ENCODE data around the gene MADCAM1. TPM values are rescaled to one million over a fixed set of nuclear protein-coding genes. Genes with fewer than 3 reads are reported as not detected.

MADCAM1 gene
- total RNA-seq, 2 donors from 2014 or later, result 4.5 to 7.3 TPM

DNA sequence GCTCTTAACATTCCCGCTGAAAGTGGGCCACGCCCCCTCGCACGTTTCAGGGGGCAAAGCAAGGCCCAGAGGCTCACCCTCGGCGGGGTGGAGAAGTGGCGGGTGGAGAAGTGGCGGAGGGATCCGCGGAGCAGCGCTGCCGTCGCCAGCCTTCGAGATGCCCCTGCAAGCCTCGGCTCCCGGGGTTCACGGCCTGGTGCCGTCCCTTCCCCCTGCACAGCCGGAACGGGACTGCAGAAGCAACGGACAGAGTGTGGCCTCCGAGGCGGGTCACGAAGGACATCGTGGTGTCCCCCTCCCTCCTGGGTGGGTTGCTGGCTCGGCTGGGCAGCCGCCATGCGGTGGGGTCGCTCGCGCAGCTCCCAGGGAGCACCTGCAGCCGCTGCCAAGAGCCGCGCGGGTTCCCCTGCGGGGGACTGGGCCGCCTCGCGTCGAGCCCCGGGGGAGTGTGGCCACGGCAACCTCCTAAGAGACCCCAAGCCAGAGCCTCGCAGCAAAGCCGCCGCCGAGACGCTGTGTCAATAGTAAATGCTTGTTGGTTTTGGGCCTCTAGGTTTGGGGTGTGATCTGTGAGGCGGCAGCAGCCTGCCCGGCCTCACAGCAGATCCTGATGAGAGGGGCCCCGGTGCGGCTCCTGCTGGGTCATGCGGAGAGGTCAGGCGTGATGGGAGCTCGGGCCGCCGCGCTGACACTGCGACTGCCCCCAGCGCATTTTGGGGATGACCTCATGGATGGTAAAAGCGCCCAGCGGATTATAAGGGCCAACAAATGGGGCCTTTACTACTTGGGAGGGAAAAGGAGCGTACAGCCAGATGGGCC lies 16.5 kb downstream of the MADCAM1 start:
- H3K27ac ChIP-seq, result no peak overlapping the region
- no peak for DNase-seq

DNA sequence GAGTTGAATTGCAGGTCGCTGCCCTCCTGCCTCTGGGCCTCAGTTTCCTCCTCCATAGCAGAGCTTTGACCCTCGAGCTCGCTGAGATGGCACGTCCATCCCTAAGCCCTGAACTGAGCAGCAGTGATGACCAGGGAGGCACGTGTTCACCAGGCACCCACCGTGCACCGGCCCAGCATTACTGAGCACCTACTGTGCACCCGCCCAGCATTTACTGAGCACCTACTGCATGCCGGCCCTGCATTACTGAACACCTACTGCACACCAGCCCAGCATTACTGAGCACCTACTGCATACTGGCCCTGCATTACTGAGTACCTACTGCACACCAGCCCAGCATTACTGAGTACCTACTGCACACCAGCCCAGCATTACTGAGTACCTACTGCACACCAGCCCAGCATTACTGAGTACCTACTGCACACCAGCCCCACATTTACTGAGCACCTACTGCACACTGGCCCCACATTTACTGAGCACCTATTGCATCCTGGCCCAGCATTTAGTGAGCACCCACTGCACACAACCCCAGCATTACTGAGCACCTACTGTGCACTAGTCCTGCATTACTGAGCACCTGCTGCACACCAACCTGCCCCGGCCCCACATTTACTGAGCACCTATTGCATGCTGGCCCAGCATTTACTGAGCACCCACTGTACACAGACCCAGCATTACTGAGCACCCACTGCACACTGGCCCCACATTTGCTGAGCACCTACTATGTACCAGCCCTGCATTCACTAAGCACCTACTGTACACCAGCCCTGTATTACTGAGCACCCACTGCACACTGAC lies 17.3 kb downstream of the MADCAM1 start:
- no peaks in the 10 kb centered on the region for H3K36me3 ChIP-seq
- no peaks in the 10 kb centered on the region for H3K27me3 ChIP-seq
- H3K9me3 ChIP-seq, result no peaks in the 10 kb centered on the region
- no peak overlapping the region for H3K27ac ChIP-seq
- peaks cover 9% of the 10 kb centered on the region for H3K4me1 ChIP-seq
- no peak overlapping the region for H3K4me3 ChIP-seq
- DNase-seq, result no peak
- no peak overlapping the region for H3K9ac ChIP-seq (ENCODE audit: low read depth in 2 of 2, low read length in 2 of 2)
- TF ChIP-seq, protein P1, sequence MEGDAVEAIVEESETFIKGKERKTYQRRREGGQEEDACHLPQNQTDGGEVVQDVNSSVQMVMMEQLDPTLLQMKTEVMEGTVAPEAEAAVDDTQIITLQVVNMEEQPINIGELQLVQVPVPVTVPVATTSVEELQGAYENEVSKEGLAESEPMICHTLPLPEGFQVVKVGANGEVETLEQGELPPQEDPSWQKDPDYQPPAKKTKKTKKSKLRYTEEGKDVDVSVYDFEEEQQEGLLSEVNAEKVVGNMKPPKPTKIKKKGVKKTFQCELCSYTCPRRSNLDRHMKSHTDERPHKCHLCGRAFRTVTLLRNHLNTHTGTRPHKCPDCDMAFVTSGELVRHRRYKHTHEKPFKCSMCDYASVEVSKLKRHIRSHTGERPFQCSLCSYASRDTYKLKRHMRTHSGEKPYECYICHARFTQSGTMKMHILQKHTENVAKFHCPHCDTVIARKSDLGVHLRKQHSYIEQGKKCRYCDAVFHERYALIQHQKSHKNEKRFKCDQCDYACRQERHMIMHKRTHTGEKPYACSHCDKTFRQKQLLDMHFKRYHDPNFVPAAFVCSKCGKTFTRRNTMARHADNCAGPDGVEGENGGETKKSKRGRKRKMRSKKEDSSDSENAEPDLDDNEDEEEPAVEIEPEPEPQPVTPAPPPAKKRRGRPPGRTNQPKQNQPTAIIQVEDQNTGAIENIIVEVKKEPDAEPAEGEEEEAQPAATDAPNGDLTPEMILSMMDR (IDR thresholded peaks at IDR 0.05), result no peak
- intact Hi-C loops (cut with DNase I), result no loop called here

More for the DNA sequence above, 16.5 kb downstream of the MADCAM1 start:
- peaks cover 17% of the 10 kb centered on the region for H3K4me1 ChIP-seq
- no peak overlapping the region for H3K9ac ChIP-seq (ENCODE audit: low read depth in 2 of 2, low read length in 2 of 2)
- TF ChIP-seq, protein P1 (IDR thresholded peaks at IDR 0.05), result no peak
- H3K4me3 ChIP-seq, result no peak overlapping the region
- intact Hi-C loops (cut with DNase I), result no loop called here
- no peaks in the 10 kb centered on the region for H3K27me3 ChIP-seq
- no peaks in the 10 kb centered on the region for H3K9me3 ChIP-seq
- no peaks in the 10 kb centered on the region for H3K36me3 ChIP-seq

DNA sequence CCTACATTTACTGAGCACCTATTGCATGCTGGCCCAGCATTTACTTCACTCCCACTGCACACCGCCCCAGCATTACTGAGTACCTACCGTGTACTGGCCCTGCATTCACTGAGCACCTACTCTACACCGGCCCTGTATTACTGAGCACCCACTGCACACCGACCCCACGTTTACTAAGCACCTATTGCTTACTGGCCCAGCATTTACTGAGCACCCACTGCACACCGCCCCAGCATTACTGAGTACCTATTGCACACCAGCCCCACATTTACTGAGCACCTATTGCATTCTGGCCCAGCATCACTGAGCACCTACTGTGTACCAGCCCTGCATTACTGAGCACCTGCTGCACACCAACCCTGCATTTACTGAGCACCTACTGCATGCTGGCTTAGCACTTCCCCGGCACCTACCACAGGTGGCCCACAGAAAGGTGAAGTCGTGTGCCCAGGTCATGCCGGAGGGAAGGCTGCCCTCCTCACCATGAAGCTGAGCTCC lies 17.9 kb downstream of the MADCAM1 start:
- Histone ChIP-seq H3K9me3 (no peaks in the 10 kb centered on the region), H3K27me3 (no peaks in the 10 kb centered on the region), H3K9ac (ENCODE audit: low read depth in 2 of 2, low read length in 2 of 2) (no peak overlapping the region), H3K36me3 (no peaks in the 10 kb centered on the region), H3K27ac (no peak overlapping the region), H3K4me1 (peaks cover 8% of the 10 kb centered on the region), H3K4me3 (no peak overlapping the region)
- DNase-seq, result no peak
- intact Hi-C loops (cut with DNase I), result no loop called here
- TF ChIP-seq, protein P1 (IDR thresholded peaks at IDR 0.05), result no peak

DNA sequence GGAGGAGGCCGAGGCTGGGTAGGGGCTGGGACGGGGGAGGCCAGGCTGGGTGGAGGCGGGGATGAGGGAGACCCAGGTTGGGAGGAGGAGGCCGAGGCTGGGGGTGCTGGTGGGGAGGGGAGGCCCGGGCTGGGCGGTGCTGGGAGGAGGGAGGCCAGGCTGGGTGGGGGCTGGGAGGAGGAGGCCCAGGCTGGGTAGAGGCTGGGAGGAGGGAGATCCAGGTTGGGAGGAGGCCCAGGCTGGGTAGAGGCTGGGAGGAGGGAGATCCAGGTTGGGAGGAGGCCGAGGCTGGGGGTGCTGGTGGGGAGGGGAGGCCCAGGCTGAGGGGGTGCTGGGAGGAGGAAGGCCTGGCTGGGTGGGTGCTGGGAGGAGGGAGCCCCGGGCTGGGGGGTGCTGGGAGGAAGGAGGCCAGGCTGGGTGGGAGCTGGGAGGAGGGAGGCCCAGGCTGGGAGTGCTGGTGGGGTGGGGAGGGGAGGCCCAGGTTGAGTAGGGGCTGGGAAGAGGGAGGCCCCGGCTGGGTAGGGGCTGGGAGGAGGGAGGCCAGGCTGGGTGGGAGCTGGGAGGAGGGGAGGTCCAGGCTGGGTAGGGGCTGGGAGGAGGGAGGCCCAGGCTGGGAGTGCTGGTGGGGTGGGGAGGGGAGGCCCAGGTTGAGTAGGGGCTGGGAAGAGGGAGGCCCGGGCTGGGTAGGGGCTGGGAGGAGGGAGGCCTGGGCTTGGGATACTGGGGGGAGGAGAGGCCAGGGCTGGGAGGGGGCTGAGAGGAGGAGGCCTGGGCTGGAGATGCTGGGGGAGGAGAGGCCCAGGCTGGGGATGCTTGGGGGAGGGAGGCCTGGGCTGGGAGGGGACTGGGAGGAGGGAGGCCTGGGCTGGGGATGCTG lies 21.7 kb downstream of the MADCAM1 start:
- Histone ChIP-seq H3K4me1 (no peaks in the 10 kb centered on the region), H3K27me3 (no peaks in the 10 kb centered on the region), H3K27ac (no peak overlapping the region), H3K36me3 (no peaks in the 10 kb centered on the region), H3K9me3 (no peaks in the 10 kb centered on the region), H3K4me3 (no peak overlapping the region), H3K9ac (ENCODE audit: low read depth in 2 of 2, low read length in 2 of 2) (no peak overlapping the region)
- DNase-seq, result no peak
- TF ChIP-seq, protein P1 (IDR thresholded peaks at IDR 0.05), result no peak
- intact Hi-C loops (cut with DNase I), result no loop called here

Data from colonic mucosa (tissue), 4 donors.